ENCODE measurements around the gene MTA1.

Gene MTA1

GRCh38 chr14:105387530-105387922, 32.1 kb upstream of the MTA1 start:
- DNase-seq, result no peak

GRCh38 chr14:105388110-105388951, 31.3 kb upstream of the MTA1 start:
- DNase-seq, result no peak

GRCh38 chr14:105388976-105389375, 30.7 kb upstream of the MTA1 start:
- DNase-seq, result no peak

- no peak for DNase-seq
Observed at GRCh38 chr14:105389534-105389933, 30.1 kb upstream of the MTA1 start.

GRCh38 chr14:105389976-105390848, 29.4 kb upstream of the MTA1 start:
- DNase-seq, result no peak

- no peak for DNase-seq
Observed at GRCh38 chr14:105390849-105391500, 28.7 kb upstream of the MTA1 start.

- DNase-seq, result no peak
Observed at GRCh38 chr14:105391541-105391940, 28.1 kb upstream of the MTA1 start.

- no peak for DNase-seq
Observed at GRCh38 chr14:105392131-105393090, 27.2 kb upstream of the MTA1 start.

- DNase-seq, result no peak
Observed at GRCh38 chr14:105393151-105393550, 26.5 kb upstream of the MTA1 start.

GRCh38 chr14:105394714-105395537, 24.7 kb upstream of the MTA1 start:
- DNase-seq, result no peak

GRCh38 chr14:105395538-105395854, 24.1 kb upstream of the MTA1 start:
- DNase-seq, result no peak

- no peak for DNase-seq
Observed at GRCh38 chr14:105397350-105397931, 22.2 kb upstream of the MTA1 start.

GRCh38 chr14:105398044-105398725, 21.4 kb upstream of the MTA1 start, which contains the start of gene TEX22:
Gene TEX22, plus strand, starts transcription at chr14:105398538. Its CDS starts 803 bp downstream, at chr14:105399341.
- peak; percentile 87 for DNase-seq

GRCh38 chr14:105398726-105399465, 20.7 kb upstream of the MTA1 start:
- no peak for DNase-seq

- no peak for DNase-seq
Observed at GRCh38 chr14:105399466-105399775, 20.2 kb upstream of the MTA1 start.

GRCh38 chr14:105400016-105400415, 19.6 kb upstream of the MTA1 start:
- no peak for DNase-seq

GRCh38 chr14:105401699-105402098, 17.9 kb upstream of the MTA1 start:
- no peak for DNase-seq

- DNase-seq, result no peak
Observed at GRCh38 chr14:105408592-105408991, 11.0 kb upstream of the MTA1 start.

GRCh38 chr14:105409364-105409763, 10.3 kb upstream of the MTA1 start:
- DNase-seq, result no peak

- no peak for DNase-seq
Observed at GRCh38 chr14:105410642-105411016, 9.0 kb upstream of the MTA1 start.

Data from CD4-positive, alpha-beta T cell treated with Interleukin-17A for 1 hour (primary cell).